GM21717 (cell line): ENCODE data around the gene COQ10A.
A peak's percentile ranks its signal among the peaks of the same experiment; 100 is the strongest.
"Not testable (repeated sequence)": the region's sequence is repeated elsewhere in the genome, so short reads cannot be mapped to it uniquely, and the experiment has no call there.

Experiments used
- ATAC-seq: cut with Tn5 transposase; IDR thresholded peaks from one replicate; pipeline ENCODE4 v1.9.1; 2021; ENCODE audit warnings: mild to moderate bottlenecking, moderate library complexity; ENCODE audit not compliant: unreplicated experiment

Gene COQ10A

GRCh38 chr12:56274299-56274698 is 7.6 kb downstream of the COQ10A start:
- ATAC-seq: no peak

- no peak for ATAC-seq
Measured at GRCh38 chr12:56278905-56279304, 12.2 kb downstream of the COQ10A start.

GRCh38 chr12:56280849-56281248 is 14.1 kb downstream of the COQ10A start:
- ATAC-seq: no peak

GRCh38 chr12:56282030-56282429 is 15.3 kb downstream of the COQ10A start:
- ATAC-seq: no peak

- ATAC-seq: no peak
Measured at GRCh38 chr12:56282579-56282978, 15.8 kb downstream of the COQ10A start.

- not testable (repeated sequence) for ATAC-seq
Measured at GRCh38 chr12:56284263-56284662, 17.5 kb downstream of the COQ10A start.

- no peak for ATAC-seq
Measured at GRCh38 chr12:56286044-56286830, 19.5 kb downstream of the COQ10A start.

- no peak for ATAC-seq
Measured at GRCh38 chr12:56288705-56289387, 22.1 kb downstream of the COQ10A start.

GRCh38 chr12:56293795-56294194 is 27.1 kb downstream of the COQ10A start:
- no peak for ATAC-seq

GRCh38 chr12:56296295-56296694 is 29.6 kb downstream of the COQ10A start:
- no peak for ATAC-seq

- ATAC-seq: no peak
Measured at GRCh38 chr12:56297400-56297799, 30.7 kb downstream of the COQ10A start.

- ATAC-seq: no peak
Measured at GRCh38 chr12:56298828-56299227, 32.1 kb downstream of the COQ10A start.

- peak; percentile 13 for ATAC-seq
Measured at GRCh38 chr12:56299308-56299852, 32.6 kb downstream of the COQ10A start.

GRCh38 chr12:56299853-56300643 is 33.3 kb downstream of the COQ10A start, which contains the start of gene CS:
Gene CS (minus strand): TSS chr12:56300330. CDS start chr12:56300201, 129 bp downstream.
- ATAC-seq: peak; percentile 93

GRCh38 chr12:56300644-56301464 is 34.1 kb downstream of the COQ10A start:
- no peak for ATAC-seq

GRCh38 chr12:56304276-56304675 is 37.5 kb downstream of the COQ10A start:
- ATAC-seq: no peak

- no peak for ATAC-seq
Measured at GRCh38 chr12:56304872-56305590, 38.3 kb downstream of the COQ10A start.

GRCh38 chr12:56307221-56307965 is 40.7 kb downstream of the COQ10A start:
- ATAC-seq: no peak

GRCh38 chr12:56308714-56309113 is 42.0 kb downstream of the COQ10A start:
- no peak for ATAC-seq
